Transverse colon (tissue), 4 donors: ENCODE data around the gene NR3C1. TPM values are rescaled to one million over a fixed set of nuclear protein-coding genes. Genes with fewer than 3 reads are reported as not detected.

Source experiments
- DNase-seq: peaks from one replicate; pipeline ENCODE4 v3.0.0-alpha.2; 2019
- H3K27ac ChIP-seq, 4 donors: fragments of 200-600 bp; sonication (generic); 2 replicates each; pipeline ENCODE4 v1.5.1; 2016 to 2018; ENCODE audit warnings: inconsistent platforms in 4 of 4
- H3K27me3 ChIP-seq: fragments of 200-600 bp; sonication (generic); 2 replicates; pipeline ENCODE4 v1.5.1; 2017; ENCODE audit warnings: inconsistent platforms
- H3K36me3 ChIP-seq, 4 donors: fragments of 200-600 bp; sonication (generic); 2 replicates each; pipeline ENCODE4 v1.5.1; 2017 to 2019; ENCODE audit warnings: inconsistent platforms in 4 of 4
- H3K4me1 ChIP-seq, 4 donors: fragments of 200-600 bp; sonication (generic); 2 replicates each; pipeline ENCODE4 v1.5.1; 2017 to 2020; ENCODE audit warnings: inconsistent platforms in 4 of 4
- H3K4me3 ChIP-seq, 4 donors: fragments of 200-600 bp; sonication (generic); 1 replicate in 1 of 4; 2 replicates in 3 of 4; pipeline versions ENCODE4 v1.5.1 to v1.6.1; 2017 to 2019; ENCODE audit warnings: inconsistent platforms in 4 of 4
- H3K9me3 ChIP-seq, 2 donors: fragments of 200-600 bp; sonication (generic); 2 replicates each; pipeline ENCODE4 v1.5.1; 2017 to 2019; ENCODE audit warnings: inconsistent platforms in 2 of 2
- CTCF ChIP-seq, 5 experiments: fragments of 200-600 bp in 3 of 5; fragments of 450-650 bp in 2 of 5; sonication (generic) in 3 of 5; IDR thresholded peaks; 1 replicate in 2 of 5; 2 replicates in 3 of 5; pipeline ENCODE4 v1.5.1; 2016 to 2017; ENCODE audit warnings: antibody characterized with exemption in 5 of 5, inconsistent platforms in 3 of 5, mild to moderate bottlenecking in 2 of 5, moderate library complexity in 1 of 5
- EP300 ChIP-seq: sonication (generic); formaldehyde crosslinking; IDR thresholded peaks from one replicate; pipeline ENCODE4 v1.6.1; 2017; ENCODE audit warnings: antibody characterized with exemption, low read depth
- POLR2A ChIP-seq: fragments of 450-650 bp; IDR thresholded peaks from one replicate; pipeline ENCODE4 v1.6.1; 2016; ENCODE audit warnings: antibody characterized with exemption, mild to moderate bottlenecking, moderate library complexity
- POLR2AphosphoS5 ChIP-seq, 3 donors: sonication (generic); formaldehyde crosslinking; IDR thresholded peaks; one replicate each; pipeline ENCODE4 v1.6.1; 2016; ENCODE audit warnings: antibody characterized with exemption in 3 of 3
- WGBS, 2 donors: methylation state at CpG; one replicate each; pipeline ENCODE4 v1.1.5; 2018; ENCODE audit warnings: low coverage in 1 of 2; 5-methylcytosine and 5-hydroxymethylcytosine counted together
- in situ Hi-C, 4 donors: fragments of 200-750 bp; cut with MboI; loops; one replicate each; pipeline versions ENCODE4 v1.15.0 to v1.15.1; 2017; ENCODE audit warnings: low sequenced_read_pairs in 3 of 4, low pct_ligation_motif_present in 1 of 4, low pct_unique_long_range_greater_than_20kb in 1 of 4
- intact Hi-C: fragments of 100-400 bp; cut with DNase I; formaldehyde crosslinking; loops from one replicate; pipeline ENCODE4 v1.15.1; 2023; ENCODE audit warnings: low total_unique reads
- total RNA-seq, 4 donors: library from RNA; depleted of rRNA; stranded (reverse); fragments of >200 nt; gene quantifications; one replicate each; pipeline ENCODE4 v1.1.0, GENCODE V29; 2016

The NR3C1 gene
- total RNA-seq, 4 donors from 2014 or later = 8.4 to 37.7 (median 30.3) TPM

- no peak overlapping the region for H3K27ac ChIP-seq
- in situ Hi-C loops = no loop called here
- no peak for DNase-seq
- H3K9me3 ChIP-seq = no peaks in the 10 kb centered on the region
- WGBS, 2 donors = 52 to 65% methylated on average over 1 of the region's 1 CpG
- H3K4me3 ChIP-seq = no peak overlapping the region
- H3K27me3 ChIP-seq = no peaks in the 10 kb centered on the region
- H3K36me3 ChIP-seq = no peaks in the 10 kb centered on the region
- peaks cover 11 to 42% (median 16%) of the 10 kb centered on the region in 4 donors for H3K4me1 ChIP-seq
- intact Hi-C loops = no loop called here
- TF ChIP-seq EP300 = no peak
- TF ChIP-seq POLR2AphosphoS5 (IDR thresholded peaks at IDR 0.05) = no peak
- TF ChIP-seq CTCF (IDR thresholded peaks at IDR 0.05) = no peak
- TF ChIP-seq POLR2A = no peak
These were observed 56.4 kb downstream of the NR3C1 start for GRCh38 chr5:143347046-143347445.

- H3K27me3 ChIP-seq = no peaks in the 10 kb centered on the region
- no peaks in the 10 kb centered on the region for H3K36me3 ChIP-seq
- no peak overlapping the region for H3K27ac ChIP-seq
- TF ChIP-seq POLR2AphosphoS5 (IDR thresholded peaks at IDR 0.05) (no peak), EP300 (no peak), CTCF (IDR thresholded peaks at IDR 0.05) (no peak), POLR2A (no peak)
- no peaks in the 10 kb centered on the region for H3K9me3 ChIP-seq
- intact Hi-C loops (no loop called here), in situ Hi-C loops (no loop called here)
- no peak overlapping the region for H3K4me3 ChIP-seq
- no peak for DNase-seq
- 100% methylated on average over 1 of the region's 1 CpG for WGBS, 2 donors
- peaks cover 7 to 43% (median 16%) of the 10 kb centered on the region in 4 donors for H3K4me1 ChIP-seq
These were observed 57.6 kb downstream of the NR3C1 start for GRCh38 chr5:143345671-143346440.

GRCh38 chr5:143343042-143343441 is 60.4 kb downstream of the NR3C1 start:
- Histone ChIP-seq H3K9me3 (no peaks in the 10 kb centered on the region), H3K27ac (no peak overlapping the region), H3K36me3 (no peaks in the 10 kb centered on the region), H3K4me1 (peaks cover 0 to 29% (median 7%) of the 10 kb centered on the region in 4 donors), H3K27me3 (no peaks in the 10 kb centered on the region), H3K4me3 (no peak overlapping the region)
- DNase-seq = no peak
- WGBS, 2 donors = 80 to 93% methylated on average over 1 to 2 of the region's 2 CpGs
- TF ChIP-seq POLR2AphosphoS5 (IDR thresholded peaks at IDR 0.05) (no peak), POLR2A (no peak), EP300 (no peak), CTCF (IDR thresholded peaks at IDR 0.05) (no peak)
- in situ Hi-C loops (no loop called here), intact Hi-C loops (no loop called here)

GRCh38 chr5:143342607-143343006 is 60.9 kb downstream of the NR3C1 start:
- H3K27me3 ChIP-seq = no peaks in the 10 kb centered on the region
- WGBS, 2 donors = 94 to 98% methylated on average over 5 of the region's 5 CpGs
- no peak overlapping the region for H3K4me3 ChIP-seq
- in situ Hi-C loops (no loop called here), intact Hi-C loops (no loop called here)
- peak overlapping the region in 1 of 4 donors; percentile 12 for H3K27ac ChIP-seq
- TF ChIP-seq POLR2A (no peak), EP300 (no peak), CTCF (IDR thresholded peaks at IDR 0.05) (no peak), POLR2AphosphoS5 (IDR thresholded peaks at IDR 0.05) (no peak)
- no peaks in the 10 kb centered on the region for H3K9me3 ChIP-seq
- H3K36me3 ChIP-seq = no peaks in the 10 kb centered on the region
- DNase-seq = no peak
- peaks cover 0 to 26% (median 6%) of the 10 kb centered on the region in 4 donors for H3K4me1 ChIP-seq
